GM12878 (cell line): ENCODE measurements around the gene VIT. TPM values are rescaled to one million over a fixed set of nuclear protein-coding genes. Genes with fewer than 3 reads are reported as not detected.

Experiments
- CBFB ChIP-seq: IDR thresholded peaks from 2 replicates; pipeline ENCODE4 v1.6.1; 2016; ENCODE audit warnings: antibody characterized with exemption, low read depth
- CREB1 ChIP-seq: IDR thresholded peaks from 2 replicates; pipeline ENCODE4 v1.6.1; 2012; ENCODE audit warnings: low read depth, mild to moderate bottlenecking, inconsistent platforms
- ESRRA ChIP-seq: IDR thresholded peaks from 2 replicates; pipeline ENCODE4 v1.6.1; 2012; ENCODE audit warnings: mild to moderate bottlenecking, low read length, improper control_type of control experiment
- FOXK2 ChIP-seq: fragments of 450-650 bp; IDR thresholded peaks from 2 replicates; pipeline ENCODE4 v1.6.1; 2017; ENCODE audit warnings: mild to moderate bottlenecking, moderate library complexity
- IKZF1 ChIP-seq: fragments of 450-650 bp; conservative IDR thresholded peaks from 2 replicates; pipeline ENCODE4 v1.6.1; 2017; ENCODE audit warnings: antibody characterized with exemption, mild to moderate bottlenecking
- KDM1A ChIP-seq: fragments of 200-600 bp; sonication (generic); IDR thresholded peaks from 2 replicates; pipeline ENCODE4 v1.6.1; 2016; ENCODE audit warnings: borderline replicate concordance
- SMC3 ChIP-seq: IDR thresholded peaks from 2 replicates; pipeline ENCODE4 v1.6.1; 2011; ENCODE audit warnings: low read length, improper control_type of control experiment, borderline replicate concordance
- SUPT20H ChIP-seq: IDR thresholded peaks from 2 replicates; pipeline ENCODE4 v1.6.1; 2011; ENCODE audit warnings: low read depth, mild to moderate bottlenecking, low read length, moderate library complexity, borderline replicate concordance; ENCODE audit not compliant: control insufficient read depth
- polyA plus RNA-seq, 11 experiments: library from polyadenylated mRNA; depleted of rRNA in 4 of 11; unstranded in 6 of 11; stranded (reverse) in 5 of 11; fragments of >200 nt; fragmentation: Nextera tagmentation in 4 of 11; fragmentation: Illumina TruSeq in 1 of 11; extraction: Ambion mirVana in 4 of 11; extraction: Trizol in 1 of 11; gene quantifications; 1 replicate in 1 of 11; 2 replicates in 10 of 11; pipeline versions ENCODE4 v1.2.1 to v1.2.3, GENCODE V29; 2011 to 2016; ENCODE audit warnings: inconsistent platforms in 2 of 11, missing spikeins in 2 of 11, low read depth in 1 of 11
- total RNA-seq, 4 experiments: library from RNA; depleted of rRNA in 3 of 4; stranded (reverse); fragments of >200 nt in 3 of 4; fragmentation: Illumina TruSeq in 1 of 4; extraction: Trizol in 1 of 4; gene quantifications; 2 replicates each; pipeline versions ENCODE4 v1.2.1 to v1.2.3, GENCODE V29; 2013 to 2021
- TF ChIP-seq, protein P1 (sequence below): fragments of 450-650 bp; IDR thresholded peaks from 2 replicates; pipeline ENCODE4 v1.6.1; 2018; ENCODE audit warnings: borderline replicate concordance, mild to moderate bottlenecking; ENCODE audit not compliant: partially characterized antibody
- TF ChIP-seq, protein P2 (sequence below): IDR thresholded peaks from 2 replicates; pipeline ENCODE4 v1.6.1; 2012; ENCODE audit warnings: low read length, inconsistent platforms
- TF ChIP-seq, protein P3 (sequence below): fragments of 450-650 bp; IDR thresholded peaks from 2 replicates; pipeline ENCODE4 v1.6.1; 2016; ENCODE audit warnings: mild to moderate bottlenecking
- TF ChIP-seq, protein P4 (sequence below): IDR thresholded peaks from 2 replicates; pipeline ENCODE4 v1.6.1; 2011; ENCODE audit warnings: low read depth, mild to moderate bottlenecking, low read length, moderate library complexity, borderline replicate concordance; ENCODE audit errors: extremely low read depth

Gene VIT
- total and polyA plus RNA-seq, 10 of the 15 experiments (the other 5 are each of a cell fraction or from before 2014, with no cell fraction given), result 0.05 to 0.14 TPM; not detected in 8

DNA sequence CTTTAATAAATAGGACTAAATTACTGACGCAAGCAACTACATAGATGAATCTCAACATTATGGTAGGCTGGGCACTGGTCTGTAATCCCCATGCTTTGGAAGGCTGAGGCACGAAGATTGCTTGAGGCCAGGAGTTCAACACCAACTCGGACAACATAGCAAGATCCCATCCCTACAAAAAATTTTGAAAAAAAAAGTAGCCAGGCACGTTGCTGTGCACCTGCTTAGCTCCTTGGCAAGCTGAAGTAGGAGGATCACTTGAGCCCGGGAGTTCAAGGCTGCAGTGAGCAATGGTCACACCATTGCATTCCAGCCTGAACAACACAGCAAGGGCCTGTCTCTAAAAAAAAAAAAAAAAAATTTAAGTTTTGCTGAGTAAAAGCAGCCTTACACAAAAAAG, 43.4 kb upstream of the VIT start (continued):
- TF ChIP-seq, protein P1, sequence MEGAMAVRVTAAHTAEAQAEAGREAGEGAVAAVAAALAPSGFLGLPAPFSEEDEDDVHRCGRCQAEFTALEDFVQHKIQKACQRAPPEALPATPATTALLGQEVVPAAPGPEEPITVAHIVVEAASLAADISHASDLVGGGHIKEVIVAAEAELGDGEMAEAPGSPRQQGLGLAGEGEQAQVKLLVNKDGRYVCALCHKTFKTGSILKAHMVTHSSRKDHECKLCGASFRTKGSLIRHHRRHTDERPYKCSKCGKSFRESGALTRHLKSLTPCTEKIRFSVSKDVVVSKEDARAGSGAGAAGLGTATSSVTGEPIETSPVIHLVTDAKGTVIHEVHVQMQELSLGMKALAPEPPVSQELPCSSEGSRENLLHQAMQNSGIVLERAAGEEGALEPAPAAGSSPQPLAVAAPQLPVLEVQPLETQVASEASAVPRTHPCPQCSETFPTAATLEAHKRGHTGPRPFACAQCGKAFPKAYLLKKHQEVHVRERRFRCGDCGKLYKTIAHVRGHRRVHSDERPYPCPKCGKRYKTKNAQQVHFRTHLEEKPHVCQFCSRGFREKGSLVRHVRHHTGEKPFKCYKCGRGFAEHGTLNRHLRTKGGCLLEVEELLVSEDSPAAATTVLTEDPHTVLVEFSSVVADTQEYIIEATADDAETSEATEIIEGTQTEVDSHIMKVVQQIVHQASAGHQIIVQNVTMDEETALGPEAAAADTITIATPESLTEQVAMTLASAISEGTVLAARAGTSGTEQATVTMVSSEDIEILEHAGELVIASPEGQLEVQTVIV, result no peak
- TF ChIP-seq, protein P2, sequence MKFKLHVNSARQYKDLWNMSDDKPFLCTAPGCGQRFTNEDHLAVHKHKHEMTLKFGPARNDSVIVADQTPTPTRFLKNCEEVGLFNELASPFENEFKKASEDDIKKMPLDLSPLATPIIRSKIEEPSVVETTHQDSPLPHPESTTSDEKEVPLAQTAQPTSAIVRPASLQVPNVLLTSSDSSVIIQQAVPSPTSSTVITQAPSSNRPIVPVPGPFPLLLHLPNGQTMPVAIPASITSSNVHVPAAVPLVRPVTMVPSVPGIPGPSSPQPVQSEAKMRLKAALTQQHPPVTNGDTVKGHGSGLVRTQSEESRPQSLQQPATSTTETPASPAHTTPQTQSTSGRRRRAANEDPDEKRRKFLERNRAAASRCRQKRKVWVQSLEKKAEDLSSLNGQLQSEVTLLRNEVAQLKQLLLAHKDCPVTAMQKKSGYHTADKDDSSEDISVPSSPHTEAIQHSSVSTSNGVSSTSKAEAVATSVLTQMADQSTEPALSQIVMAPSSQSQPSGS, result no peak
- no peak for TF ChIP-seq SUPT20H
- no peak for TF ChIP-seq IKZF1
- TF ChIP-seq KDM1A, result no peak
- no peak for TF ChIP-seq CREB1
- no peak for TF ChIP-seq SMC3
- TF ChIP-seq, protein P3, sequence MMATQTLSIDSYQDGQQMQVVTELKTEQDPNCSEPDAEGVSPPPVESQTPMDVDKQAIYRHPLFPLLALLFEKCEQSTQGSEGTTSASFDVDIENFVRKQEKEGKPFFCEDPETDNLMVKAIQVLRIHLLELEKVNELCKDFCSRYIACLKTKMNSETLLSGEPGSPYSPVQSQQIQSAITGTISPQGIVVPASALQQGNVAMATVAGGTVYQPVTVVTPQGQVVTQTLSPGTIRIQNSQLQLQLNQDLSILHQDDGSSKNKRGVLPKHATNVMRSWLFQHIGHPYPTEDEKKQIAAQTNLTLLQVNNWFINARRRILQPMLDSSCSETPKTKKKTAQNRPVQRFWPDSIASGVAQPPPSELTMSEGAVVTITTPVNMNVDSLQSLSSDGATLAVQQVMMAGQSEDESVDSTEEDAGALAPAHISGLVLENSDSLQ, result no peak
- TF ChIP-seq ESRRA, result no peak
- no peak for TF ChIP-seq CBFB
- TF ChIP-seq FOXK2, result no peak
- TF ChIP-seq, protein P4, sequence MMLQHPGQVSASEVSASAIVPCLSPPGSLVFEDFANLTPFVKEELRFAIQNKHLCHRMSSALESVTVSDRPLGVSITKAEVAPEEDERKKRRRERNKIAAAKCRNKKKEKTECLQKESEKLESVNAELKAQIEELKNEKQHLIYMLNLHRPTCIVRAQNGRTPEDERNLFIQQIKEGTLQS, result no peak
